Measurements from ENCODE around the gene THG1L.
"Not testable (repeated sequence)": the region's sequence is repeated elsewhere in the genome, so short reads cannot be mapped to it uniquely, and the experiment has no call there.

The THG1L gene

GRCh38 chr5:157731272-157732129 lies at the start of gene THG1L:
TSS of gene THG1L (plus strand) at chr5:157731420. CDS start at chr5:157731441, 21 bp downstream.
- peak; percentile 96 to 99 (median 97) for DNase-seq (ENCODE audit: low read depth in 3 of 3)

GRCh38 chr5:157682257-157682656 lies 49.0 kb upstream of the THG1L start:
- no peak for DNase-seq (ENCODE audit: low read depth in 3 of 3)

GRCh38 chr5:157686276-157687197 lies 44.7 kb upstream of the THG1L start:
- not testable (repeated sequence) for DNase-seq (ENCODE audit: low read depth in 3 of 3)

GRCh38 chr5:157687198-157687554 lies 44.0 kb upstream of the THG1L start:
- no peak for DNase-seq (ENCODE audit: low read depth in 3 of 3)

GRCh38 chr5:157689942-157690689 lies 41.1 kb upstream of the THG1L start:
- no peak for DNase-seq (ENCODE audit: low read depth in 3 of 3)

- no peak for DNase-seq (ENCODE audit: low read depth in 3 of 3)
These were observed 40.4 kb upstream of the THG1L start for GRCh38 chr5:157690690-157691433.

GRCh38 chr5:157693816-157694215 lies 37.4 kb upstream of the THG1L start:
- DNase-seq (ENCODE audit: low read depth in 3 of 3), result not testable (repeated sequence)

GRCh38 chr5:157696154-157696553 lies 35.1 kb upstream of the THG1L start:
- not testable (repeated sequence) for DNase-seq (ENCODE audit: low read depth in 3 of 3)

GRCh38 chr5:157698674-157699073 lies 32.5 kb upstream of the THG1L start:
- DNase-seq (ENCODE audit: low read depth in 3 of 3), result not testable (repeated sequence)

GRCh38 chr5:157703736-157704135 lies 27.5 kb upstream of the THG1L start:
- DNase-seq (ENCODE audit: low read depth in 3 of 3), result no peak

GRCh38 chr5:157708866-157709265 lies 22.4 kb upstream of the THG1L start:
- DNase-seq (ENCODE audit: low read depth in 3 of 3), result no peak

- DNase-seq (ENCODE audit: low read depth in 3 of 3), result no peak
These were observed 21.9 kb upstream of the THG1L start for GRCh38 chr5:157709346-157709745.

GRCh38 chr5:157710431-157710830 lies 20.8 kb upstream of the THG1L start:
- DNase-seq (ENCODE audit: low read depth in 3 of 3), result no peak

GRCh38 chr5:157710882-157711281 lies 20.3 kb upstream of the THG1L start:
- DNase-seq (ENCODE audit: low read depth in 3 of 3), result no peak

- DNase-seq (ENCODE audit: low read depth in 3 of 3), result no peak
These were observed 17.2 kb upstream of the THG1L start for GRCh38 chr5:157713830-157714595.

GRCh38 chr5:157714596-157714864 lies 16.7 kb upstream of the THG1L start:
- DNase-seq (ENCODE audit: low read depth in 3 of 3), result no peak

- DNase-seq (ENCODE audit: low read depth in 3 of 3), result no peak
These were observed 12.7 kb upstream of the THG1L start for GRCh38 chr5:157718519-157718918.

- no peak for DNase-seq (ENCODE audit: low read depth in 3 of 3)
These were observed 12.0 kb upstream of the THG1L start for GRCh38 chr5:157719245-157719644.

- no peak for DNase-seq (ENCODE audit: low read depth in 3 of 3)
These were observed 10.1 kb upstream of the THG1L start for GRCh38 chr5:157721159-157721558.

- DNase-seq (ENCODE audit: low read depth in 3 of 3), result not testable (repeated sequence)
These were observed 8.3 kb upstream of the THG1L start for GRCh38 chr5:157722895-157723294.

GRCh38 chr5:157726607-157727006 lies 4.6 kb upstream of the THG1L start:
- not testable (repeated sequence) for DNase-seq (ENCODE audit: low read depth in 3 of 3)
